GM19463 (cell line): Measurements from ENCODE around the gene LIN54.
"Not testable (repeated sequence)": the region's sequence is repeated elsewhere in the genome, so short reads cannot be mapped to it uniquely, and the experiment has no call there.

ENCODE experiments used
- ATAC-seq: cut with Tn5 transposase; IDR thresholded peaks from one replicate; pipeline ENCODE4 v1.9.1; 2021; ENCODE audit warnings: mild to moderate bottlenecking, moderate library complexity; ENCODE audit not compliant: unreplicated experiment

The LIN54 gene

DNA sequence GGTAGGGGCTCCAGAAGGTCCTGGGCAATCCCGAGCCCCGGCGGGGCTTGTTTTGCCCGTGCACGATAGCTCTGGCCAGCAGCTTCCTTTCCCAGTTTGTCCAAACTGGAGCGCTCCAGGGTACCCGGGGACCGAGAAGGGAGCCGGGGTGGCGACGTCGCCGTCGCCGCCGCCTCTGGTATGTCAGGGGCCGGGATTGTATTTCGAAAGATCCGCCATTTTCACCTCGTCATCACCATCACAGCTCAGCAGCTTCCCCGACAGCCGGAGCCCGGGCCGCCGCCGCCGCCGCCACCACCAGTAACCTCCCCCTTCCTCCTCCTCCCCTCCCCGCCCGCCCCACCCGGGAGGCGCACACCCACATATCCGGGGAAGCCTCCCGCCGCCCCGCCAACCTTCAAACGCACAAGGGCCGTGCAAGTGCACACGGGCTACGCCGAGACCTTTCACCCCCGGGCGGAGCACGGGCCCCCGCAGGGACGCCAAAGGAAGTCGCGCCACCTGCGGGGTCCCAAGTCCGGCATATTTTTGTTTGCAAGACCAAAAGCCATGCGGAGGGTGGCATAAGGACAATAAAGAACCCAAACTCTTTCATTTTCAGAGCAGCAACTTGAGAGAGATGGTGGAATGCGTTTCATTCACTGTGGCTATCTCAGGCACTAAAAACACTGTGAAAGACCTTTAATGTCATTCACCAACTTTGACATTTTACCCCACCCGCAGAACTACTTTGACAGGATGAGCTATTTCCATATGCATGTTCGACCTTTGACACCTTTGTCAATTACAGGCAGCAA lies at the start of gene LIN54:
Gene LIN54 (minus strand): TSS at position 302 of the 797 bp plus-strand sequence. CDS start 25,979 bp downstream, outside the sequence.
- ATAC-seq: peak; percentile 41

DNA sequence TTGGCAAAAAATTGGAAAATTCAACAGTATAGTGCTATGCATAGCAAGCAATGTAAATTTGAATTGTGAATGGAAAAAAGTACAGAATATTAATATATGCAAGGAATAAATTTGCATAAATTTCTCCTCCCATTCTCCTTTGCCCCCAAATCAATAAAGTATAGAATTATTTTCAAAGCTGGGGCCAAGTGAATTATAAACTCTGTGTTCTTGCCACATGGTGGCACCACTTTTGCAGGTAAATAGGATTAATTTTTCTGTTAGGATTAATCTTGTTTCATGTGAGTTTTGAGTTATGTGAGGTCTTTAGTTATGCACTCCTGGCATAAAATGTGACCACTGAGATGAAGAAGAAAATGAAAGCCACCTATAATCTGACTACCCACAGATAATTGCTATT lies 44.3 kb upstream of the LIN54 start:
- ATAC-seq: no peak

DNA sequence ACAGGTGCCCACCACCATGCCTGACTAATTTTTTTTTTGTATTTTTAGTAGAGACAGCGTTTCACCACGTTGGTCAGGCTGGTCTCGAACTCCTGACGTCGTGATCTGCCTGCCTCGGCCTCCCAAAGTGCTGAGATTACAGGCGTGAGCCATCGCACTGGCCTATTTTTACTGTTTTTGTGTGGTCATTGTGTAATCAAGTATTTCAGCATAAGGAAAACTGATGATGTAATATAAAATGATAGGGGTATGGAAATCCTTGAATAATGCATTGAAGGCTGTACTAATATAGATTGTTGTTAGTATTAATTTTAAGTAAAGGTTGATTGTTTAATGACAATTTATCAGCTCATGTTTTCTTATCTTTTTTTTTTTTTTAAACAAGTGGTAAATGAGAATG lies 38.2 kb upstream of the LIN54 start:
- ATAC-seq: not testable (repeated sequence)

DNA sequence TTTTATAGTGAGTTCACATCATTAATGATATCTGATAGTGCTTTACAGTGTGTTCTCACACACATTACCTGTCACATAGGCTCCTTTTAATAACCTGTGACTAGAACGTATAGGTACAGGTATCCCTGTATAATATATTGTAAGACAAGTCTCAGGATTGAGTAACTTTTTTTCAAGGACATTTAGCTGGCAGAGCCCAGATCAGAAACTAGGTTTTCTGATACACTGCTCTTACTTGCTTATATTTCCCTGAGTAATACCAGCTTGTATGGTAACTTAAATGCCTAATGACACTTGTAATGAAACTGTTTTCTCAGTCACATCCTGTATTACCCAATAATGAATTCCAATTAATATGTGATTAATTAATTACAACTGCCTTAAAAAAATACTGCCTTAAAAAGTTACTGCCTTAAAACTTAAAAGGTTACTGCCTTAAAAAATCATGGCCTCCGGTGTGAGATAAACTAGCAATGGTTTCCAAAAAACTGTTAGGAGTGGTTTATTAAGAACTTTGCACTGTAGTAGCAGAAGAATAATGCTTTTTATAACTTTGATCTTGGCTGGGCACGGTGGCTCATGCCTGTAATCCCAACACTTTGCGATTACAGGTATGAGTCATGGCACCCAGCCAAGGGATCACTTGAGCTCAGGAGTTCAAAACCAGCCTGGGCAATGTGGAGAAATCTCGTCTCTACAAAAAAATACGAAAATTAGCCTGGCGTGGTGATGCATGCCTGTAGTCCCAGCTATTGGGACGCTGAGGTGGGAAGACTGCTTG lies 36.3 kb upstream of the LIN54 start:
- no peak for ATAC-seq

DNA sequence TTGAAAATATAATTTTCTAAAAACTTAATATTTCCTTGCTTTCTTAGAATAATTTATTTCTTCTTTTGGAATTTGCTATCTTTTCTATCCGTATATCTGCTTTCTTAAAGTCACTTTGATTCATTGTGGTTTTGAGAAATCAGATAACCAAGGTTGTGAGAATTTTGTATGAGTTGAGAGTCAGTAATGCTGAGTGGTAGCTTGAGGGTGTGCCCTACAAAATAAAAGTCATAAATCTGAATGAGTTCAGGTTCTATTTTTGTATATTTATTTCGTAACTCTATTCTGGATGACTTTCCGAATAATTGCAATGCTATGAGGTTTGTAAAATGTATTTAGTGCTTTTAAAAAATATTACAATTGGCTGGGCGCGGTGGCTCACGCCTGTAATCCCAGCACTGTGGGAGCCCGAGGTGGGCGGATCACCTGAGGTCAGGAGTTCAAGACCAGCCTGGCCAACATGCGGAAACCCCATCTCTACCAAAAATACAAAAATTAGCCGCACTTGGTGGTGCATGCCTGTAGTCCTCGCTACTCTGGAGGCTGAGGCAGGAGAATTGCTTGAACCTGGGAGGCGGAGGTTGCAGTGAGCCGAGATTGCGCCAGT lies 33.3 kb upstream of the LIN54 start:
- no peak for ATAC-seq

DNA sequence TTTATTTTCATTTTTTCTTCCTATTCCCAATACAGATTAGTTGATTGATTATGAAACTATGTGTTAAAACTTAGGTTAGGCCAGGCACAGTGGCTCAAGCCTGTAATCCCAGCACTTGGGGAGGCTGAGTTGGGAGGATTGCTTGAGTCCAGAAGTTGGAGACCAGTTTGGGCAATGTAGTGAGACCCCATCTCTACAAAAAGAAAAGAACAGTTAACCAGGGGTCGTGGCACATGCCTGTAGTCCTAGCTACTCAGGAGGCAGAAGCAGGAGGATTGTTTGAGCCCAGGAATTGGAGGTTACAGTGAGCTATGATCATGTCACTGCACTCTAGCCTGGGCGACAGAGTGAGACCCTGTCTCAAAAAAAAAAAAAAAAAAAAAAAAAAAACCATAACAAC lies 32.5 kb upstream of the LIN54 start:
- not testable (repeated sequence) for ATAC-seq

DNA sequence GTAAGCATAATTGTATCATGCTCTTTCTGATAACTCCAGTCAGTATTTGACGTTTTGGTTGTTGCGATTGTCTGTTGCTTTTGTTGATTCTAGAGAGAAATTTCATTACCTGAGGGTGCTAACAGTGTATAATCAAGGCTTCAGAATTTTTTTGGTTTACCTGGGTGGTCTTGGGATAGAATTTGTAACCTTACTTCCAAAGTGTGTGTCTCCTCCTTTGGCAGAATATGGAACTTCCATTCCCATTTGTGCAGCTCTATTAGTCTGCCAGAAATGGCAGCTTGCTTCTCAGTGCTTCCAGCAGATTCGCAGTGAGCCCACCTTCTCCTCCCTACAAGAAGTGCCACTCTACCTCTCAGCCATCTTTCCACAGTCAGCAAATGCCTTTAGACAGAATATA lies 29.6 kb upstream of the LIN54 start:
- no peak for ATAC-seq

DNA sequence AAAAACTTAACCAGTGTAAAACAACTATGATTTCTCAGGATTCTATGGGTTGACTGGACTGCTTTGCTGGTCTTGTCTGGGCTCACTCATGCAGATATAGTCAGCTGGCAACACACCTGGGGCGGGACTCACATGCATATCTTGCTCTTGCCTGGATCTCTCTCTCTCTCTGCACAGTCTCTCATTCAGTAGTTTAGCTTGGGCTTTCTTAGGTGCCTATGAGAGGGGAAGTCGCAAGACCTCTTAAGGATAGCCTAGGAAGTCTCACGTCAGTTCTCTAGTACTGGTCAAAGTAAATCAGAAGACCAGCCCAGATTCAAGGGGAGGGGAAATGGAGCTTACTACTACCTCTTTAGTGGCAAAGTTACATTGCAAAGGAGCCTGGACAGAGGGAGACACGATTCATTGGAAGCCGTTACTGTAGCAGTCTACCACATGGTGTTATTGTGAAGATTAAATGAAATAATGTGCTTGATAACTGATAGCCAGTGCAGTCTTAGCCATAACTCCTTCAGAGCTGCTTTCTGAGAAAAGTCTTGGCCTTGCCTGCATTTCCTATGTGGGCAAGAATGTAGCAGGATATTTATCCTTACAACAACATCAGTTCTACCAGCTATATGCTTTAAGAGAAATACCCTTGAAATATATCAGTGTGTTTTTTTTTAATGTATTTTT lies 26.5 kb upstream of the LIN54 start:
- ATAC-seq: no peak

DNA sequence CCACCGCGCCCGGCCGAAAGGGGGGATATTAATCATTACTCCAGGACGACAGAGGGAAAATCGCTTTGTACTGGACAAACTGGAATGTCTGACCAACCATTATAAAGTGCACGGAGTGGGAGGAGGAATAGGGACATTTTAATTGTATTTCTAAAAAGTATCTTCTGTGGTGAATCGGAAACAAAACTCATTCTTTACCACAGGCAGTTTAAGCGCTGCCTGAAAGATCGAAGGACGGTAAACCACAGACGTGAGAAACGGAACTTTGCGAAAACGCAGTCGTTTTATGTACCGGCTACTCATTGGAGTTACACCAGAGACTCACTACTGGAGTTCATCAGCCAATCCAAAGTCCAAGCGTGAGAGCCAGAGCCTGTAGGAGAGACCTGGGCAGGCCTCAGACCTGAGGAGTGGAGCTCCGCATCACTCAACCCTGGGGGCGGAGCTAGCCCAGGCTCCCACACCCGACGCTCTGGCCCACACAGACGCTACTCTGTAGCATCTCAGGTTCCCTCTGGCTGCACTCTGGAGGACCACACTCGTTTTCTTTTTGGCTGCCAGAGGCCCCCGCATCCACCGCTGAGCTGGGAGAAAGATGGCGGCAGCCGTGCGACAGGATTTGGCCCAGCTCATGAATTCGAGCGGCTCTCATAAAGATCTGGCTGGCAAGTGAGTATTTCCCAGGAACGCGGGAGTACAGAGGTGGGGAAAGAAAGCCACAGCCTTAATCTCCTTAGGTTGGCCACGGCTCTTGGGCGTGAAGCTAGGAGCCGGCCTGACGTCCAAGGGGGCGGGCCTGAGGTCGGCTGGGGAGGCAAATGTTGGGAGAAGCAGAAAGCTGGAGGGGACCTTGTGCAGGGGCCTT lies 24.2 kb upstream of the LIN54 start, which contains the start of gene COPS4:
Gene COPS4 (plus strand): TSS at position 554 of the 865 bp plus-strand sequence. CDS start 42 bp downstream, at position 596.
- ATAC-seq: peak; percentile 98

DNA sequence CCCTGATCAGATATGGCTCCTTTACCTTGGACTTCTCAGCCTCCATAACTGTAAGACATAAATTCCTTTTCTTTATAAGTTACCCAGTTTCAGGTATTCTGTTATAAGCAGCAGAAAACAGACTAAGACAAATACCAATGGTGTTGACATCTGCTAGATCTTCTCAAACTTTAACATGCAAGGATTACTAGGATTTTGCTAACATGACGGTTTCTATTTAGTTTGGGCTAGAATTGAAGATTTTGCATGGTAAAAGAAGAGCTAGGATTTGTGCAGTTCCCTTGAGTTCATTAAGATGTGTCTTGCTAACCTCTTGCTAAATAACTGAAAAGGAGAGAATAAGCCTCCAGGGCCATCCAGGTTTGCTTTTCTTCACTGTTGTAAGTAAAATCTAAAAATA lies 19.1 kb upstream of the LIN54 start:
- no peak for ATAC-seq

DNA sequence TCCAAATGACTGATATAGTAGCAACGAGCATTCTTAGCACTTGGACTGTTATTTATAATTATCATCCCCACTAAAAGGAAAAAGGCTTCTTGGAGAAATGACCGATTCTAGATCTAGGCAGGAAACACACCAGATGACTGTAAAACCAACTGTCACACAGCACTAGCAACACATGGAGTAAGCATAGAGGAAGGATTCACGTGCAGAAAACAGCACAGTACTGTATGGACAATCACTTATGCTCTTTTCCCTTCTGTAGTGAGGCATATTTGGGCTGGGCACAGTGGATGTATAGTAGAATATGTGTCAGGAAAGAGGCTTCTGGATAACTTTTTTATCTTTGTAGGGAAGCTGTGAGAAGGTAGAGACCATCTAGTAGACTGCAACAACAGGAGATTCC lies 18.4 kb upstream of the LIN54 start:
- no peak for ATAC-seq

DNA sequence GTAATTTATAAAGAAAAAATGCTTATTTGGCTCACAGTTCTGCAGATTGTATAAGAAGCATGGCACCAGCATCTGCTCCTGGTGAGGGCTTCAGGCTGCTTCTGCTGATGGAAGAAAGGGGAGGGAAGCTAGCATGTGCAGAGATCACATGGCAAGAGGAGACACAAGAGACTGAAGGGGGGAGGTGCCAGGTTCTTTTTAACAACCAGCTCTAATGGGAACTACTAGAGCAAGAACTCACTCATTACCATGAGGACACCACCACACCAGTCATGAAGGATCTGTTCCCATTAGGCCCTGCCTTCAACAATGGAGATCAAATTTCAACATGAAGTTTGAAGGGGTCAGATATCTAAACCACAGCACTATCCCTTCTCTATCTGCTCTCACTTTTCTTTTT lies 14.9 kb upstream of the LIN54 start:
- ATAC-seq: no peak

DNA sequence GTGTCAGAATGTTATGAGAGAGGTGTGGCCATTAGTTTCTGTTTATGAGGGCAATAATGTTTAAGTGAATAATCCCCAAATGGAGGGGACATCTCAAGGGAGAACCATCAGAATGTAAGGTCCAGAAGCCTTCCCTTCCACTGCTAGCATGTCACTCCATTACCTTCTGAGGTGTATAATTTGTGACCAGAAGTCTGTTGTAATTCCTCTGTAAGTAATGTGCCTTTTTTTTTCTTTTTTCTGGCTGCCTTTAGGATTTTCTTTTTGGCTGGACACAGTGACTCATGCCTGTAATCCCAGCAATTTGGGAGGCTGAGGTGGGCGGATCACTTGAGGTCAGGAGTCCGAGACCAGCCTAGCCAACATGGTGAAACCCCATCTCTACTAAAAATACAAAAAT lies 13.6 kb upstream of the LIN54 start:
- ATAC-seq: no peak

DNA sequence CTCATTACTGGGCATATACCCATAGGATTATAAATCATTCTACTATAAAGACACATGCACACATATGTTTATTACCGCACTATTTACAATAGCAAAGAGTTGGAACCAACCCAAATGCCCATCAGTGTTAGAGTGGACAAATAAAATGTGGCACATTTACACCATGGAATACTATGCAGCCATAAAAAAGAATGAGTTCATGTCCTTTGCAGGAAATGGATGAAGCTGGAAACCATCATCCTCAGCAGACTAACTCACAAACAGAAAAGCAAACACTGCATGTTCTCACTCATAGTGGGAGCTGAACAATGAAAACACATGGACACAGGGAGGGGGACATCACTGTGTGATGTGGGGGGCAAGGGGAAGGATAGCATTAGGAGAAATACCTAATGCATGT lies 13.0 kb upstream of the LIN54 start:
- not testable (repeated sequence) for ATAC-seq

DNA sequence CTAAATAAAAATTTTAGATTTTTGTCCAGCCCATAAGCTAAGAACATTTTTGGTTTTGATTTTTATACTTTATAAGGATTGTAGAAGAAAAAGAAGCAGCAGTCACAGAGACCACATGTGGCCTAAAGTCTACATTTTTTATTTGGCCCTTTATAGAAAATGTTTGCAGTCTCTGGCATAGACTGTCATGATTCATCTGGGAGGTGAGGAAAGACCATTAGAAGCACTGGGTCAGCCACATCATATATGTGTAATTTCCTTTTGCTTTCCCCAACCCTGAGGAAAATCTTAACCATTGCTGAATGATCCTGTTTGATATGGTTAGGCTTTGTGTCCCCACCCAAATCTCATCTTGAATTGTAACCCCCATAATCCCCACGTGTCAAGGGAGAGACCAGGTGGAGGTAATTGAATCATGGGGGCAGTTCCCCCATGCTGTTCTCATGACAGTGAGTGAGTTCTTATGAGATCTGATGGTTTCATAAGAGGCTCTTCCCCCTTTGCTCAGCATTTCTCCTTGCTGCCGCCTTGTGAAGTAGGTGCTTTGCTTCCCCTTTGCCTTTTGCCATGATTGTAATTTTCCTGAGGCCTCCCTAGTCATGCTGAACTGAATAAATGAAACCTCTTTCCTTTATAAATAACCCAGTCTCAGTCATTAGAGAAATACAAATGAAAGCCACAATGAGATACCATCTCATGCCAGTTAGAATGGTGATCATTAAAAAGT lies 12.3 kb upstream of the LIN54 start:
- no peak for ATAC-seq

DNA sequence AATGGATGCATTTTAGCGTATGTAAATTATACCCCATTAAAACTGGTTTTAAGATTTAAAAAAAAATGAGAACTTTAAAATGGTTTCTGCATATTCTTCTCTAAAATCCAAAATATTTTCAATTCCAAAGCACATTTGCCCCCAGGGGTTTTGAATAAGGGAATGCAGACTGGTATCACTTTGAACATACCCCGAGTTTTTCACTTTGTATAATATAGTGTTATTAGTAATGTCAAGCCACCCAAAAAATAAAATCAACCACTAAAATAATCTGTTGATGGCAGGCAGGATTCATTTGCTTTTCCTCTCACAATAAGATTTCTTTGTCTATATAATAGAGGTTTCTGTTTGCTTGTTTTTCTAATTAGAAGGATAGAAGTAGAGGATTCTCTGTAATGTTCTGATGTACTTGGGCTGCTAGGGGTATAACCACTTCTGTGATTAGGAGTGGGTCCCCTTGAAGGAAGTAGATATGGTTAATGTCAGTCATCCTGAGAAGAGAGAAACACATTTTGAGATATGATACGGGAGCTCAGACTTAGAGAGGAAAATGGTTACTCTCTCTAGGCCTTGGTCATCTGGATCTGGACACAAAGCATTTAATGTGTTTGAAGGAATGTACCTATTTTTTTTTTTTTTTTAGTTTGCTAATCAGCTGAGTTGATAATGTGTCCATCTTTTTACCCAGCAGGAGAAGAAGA lies 9.3 kb upstream of the LIN54 start:
- ATAC-seq: no peak

DNA sequence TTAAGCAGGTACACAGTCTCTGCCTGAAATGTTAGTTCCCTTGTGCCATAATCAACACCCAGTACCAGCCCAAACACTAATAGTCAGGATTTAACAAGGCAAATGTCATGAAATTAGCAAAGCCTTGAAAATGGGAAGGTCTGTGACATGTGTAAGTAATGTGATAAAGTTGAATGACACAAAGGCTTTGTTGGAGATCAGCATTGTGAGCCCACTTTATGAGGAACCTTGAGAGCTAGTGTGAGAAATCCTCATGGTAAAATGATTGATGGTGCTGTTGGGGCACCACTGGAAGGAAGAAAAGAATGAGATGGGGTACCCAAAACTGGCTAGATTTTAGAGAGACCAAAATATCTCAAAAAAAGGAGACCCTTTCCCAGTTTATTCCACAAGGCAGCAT lies 3.3 kb upstream of the LIN54 start:
- ATAC-seq: no peak

DNA sequence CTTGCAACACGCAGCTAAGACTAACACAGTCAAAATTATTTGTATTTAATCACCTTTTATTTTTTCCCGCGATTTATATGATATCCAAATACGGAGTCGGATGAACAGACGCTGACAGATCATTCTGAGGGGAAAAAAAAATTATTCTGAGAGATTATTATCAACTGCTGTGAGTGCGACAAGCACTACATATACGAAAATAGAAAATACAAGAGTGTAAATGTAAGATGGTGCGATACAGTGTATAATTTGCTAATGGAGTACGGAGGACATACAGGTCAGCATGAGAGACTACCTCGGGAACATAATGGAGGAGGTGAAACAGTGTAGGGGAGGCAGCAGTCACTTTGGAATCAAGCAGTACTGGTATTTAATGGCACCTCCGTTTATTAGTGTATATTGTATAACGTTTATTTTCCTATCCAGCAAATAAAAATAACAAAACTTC lies 2.8 kb upstream of the LIN54 start:
- no peak for ATAC-seq
